Uterus (tissue), 4 donors: ENCODE data around the gene PCGF1. TPM values are rescaled to one million over a fixed set of nuclear protein-coding genes. Genes with fewer than 3 reads are reported as not detected.
A peak's percentile ranks its signal among the peaks of the same experiment; 100 is the strongest.
"Not testable (repeated sequence)": the region's sequence is repeated elsewhere in the genome, so short reads cannot be mapped to it uniquely, and the experiment has no call there.

Experiments used
- DNase-seq, 2 donors: peaks; one replicate each; pipeline ENCODE4 v3.0.0-alpha.2; 2019 to 2020
- H3K27ac ChIP-seq, 2 donors: fragments of 200-600 bp; sonication (generic); 1 replicate in 1 of 2; 2 replicates in 1 of 2; pipeline ENCODE4 v1.5.1; 2016 to 2018
- H3K27me3 ChIP-seq, 2 donors: fragments of 200-600 bp; sonication (generic); one replicate each; pipeline ENCODE4 v1.5.1; 2018 to 2019; ENCODE audit warnings: control low read depth in 1 of 2
- H3K36me3 ChIP-seq, 2 donors: fragments of 200-600 bp; sonication (generic); one replicate each; pipeline ENCODE4 v1.5.1; 2019; ENCODE audit warnings: control low read depth in 1 of 2
- H3K4me1 ChIP-seq, 2 donors: fragments of 200-600 bp; sonication (generic); one replicate each; pipeline ENCODE4 v1.5.1; 2018 to 2019; ENCODE audit warnings: control low read depth in 1 of 2
- H3K4me3 ChIP-seq, 2 donors: fragments of 200-600 bp; sonication (generic); 1 replicate in 1 of 2; 2 replicates in 1 of 2; pipeline ENCODE4 v1.5.1; 2018 to 2019; ENCODE audit warnings: mild to moderate bottlenecking in 1 of 2
- H3K9me3 ChIP-seq, 2 donors: fragments of 200-600 bp; sonication (generic); one replicate each; pipeline ENCODE4 v1.5.1; 2019; ENCODE audit warnings: control low read depth in 1 of 2
- POLR2A ChIP-seq, 2 donors: fragments of 450-650 bp; IDR thresholded peaks; one replicate each; pipeline ENCODE4 v1.6.1; 2016; ENCODE audit warnings: antibody characterized with exemption in 2 of 2, mild to moderate bottlenecking in 1 of 2, moderate library complexity in 1 of 2
- intact Hi-C: fragments of 100-400 bp; cut with DNase I; formaldehyde crosslinking; loops from one replicate; pipeline ENCODE4 v1.15.1; 2023; ENCODE audit warnings: low total_unique reads
- total RNA-seq, 4 donors: library from RNA; depleted of rRNA in 3 of 4; stranded (reverse); fragments of >200 nt in 3 of 4; gene quantifications; one replicate each; pipeline versions ENCODE4 v1.1.0 to v1.2.4, GENCODE V29; 2014 to 2023
- TF ChIP-seq, protein P1 (sequence below), 4 experiments: fragments of 200-600 bp in 2 of 4; fragments of 450-650 bp in 2 of 4; sonication (generic) in 2 of 4; IDR thresholded peaks; one replicate each; pipeline ENCODE4 v1.5.1; 2016 to 2019; ENCODE audit warnings: antibody characterized with exemption in 4 of 4, mild to moderate bottlenecking in 2 of 4, moderate library complexity in 1 of 4
- donor health status: DM: yes; HTN: yes; CAD: no.

The PCGF1 gene
- total RNA-seq, 4 donors from 2014 or later = 2.9 to 11.3 (median 9.7) TPM

DNA sequence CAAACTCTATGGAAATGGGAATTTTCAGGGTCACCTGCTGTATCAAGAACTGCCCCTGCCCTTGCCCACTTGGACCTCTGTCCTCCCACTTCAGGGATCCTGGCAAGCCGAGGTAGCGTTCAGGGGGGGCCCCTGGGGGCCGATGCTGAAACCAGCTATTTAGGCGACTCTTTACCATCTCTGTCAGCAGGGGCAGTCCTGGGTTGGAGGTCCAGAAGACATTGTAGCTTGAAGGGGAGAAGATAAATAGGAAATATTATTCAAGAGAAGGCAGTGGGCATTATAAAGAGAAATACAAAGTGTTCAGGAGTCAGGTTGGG lies 44.7 kb downstream of the PCGF1 start:
- intact Hi-C loops = no loop called here
- H3K9me3 ChIP-seq = no peaks in the 10 kb centered on the region
- peaks cover 4 to 7% of the 10 kb centered on the region in 2 donors for H3K4me1 ChIP-seq
- no peak overlapping the region for H3K27ac ChIP-seq
- TF ChIP-seq, protein P1, sequence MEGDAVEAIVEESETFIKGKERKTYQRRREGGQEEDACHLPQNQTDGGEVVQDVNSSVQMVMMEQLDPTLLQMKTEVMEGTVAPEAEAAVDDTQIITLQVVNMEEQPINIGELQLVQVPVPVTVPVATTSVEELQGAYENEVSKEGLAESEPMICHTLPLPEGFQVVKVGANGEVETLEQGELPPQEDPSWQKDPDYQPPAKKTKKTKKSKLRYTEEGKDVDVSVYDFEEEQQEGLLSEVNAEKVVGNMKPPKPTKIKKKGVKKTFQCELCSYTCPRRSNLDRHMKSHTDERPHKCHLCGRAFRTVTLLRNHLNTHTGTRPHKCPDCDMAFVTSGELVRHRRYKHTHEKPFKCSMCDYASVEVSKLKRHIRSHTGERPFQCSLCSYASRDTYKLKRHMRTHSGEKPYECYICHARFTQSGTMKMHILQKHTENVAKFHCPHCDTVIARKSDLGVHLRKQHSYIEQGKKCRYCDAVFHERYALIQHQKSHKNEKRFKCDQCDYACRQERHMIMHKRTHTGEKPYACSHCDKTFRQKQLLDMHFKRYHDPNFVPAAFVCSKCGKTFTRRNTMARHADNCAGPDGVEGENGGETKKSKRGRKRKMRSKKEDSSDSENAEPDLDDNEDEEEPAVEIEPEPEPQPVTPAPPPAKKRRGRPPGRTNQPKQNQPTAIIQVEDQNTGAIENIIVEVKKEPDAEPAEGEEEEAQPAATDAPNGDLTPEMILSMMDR (IDR thresholded peaks at IDR 0.05) = no peak
- no peak for TF ChIP-seq POLR2A (IDR thresholded peaks at IDR 0.05)
- H3K36me3 ChIP-seq = no peaks in the 10 kb centered on the region
- no peak overlapping the region for H3K4me3 ChIP-seq
- no peak for DNase-seq
- no peaks in the 10 kb centered on the region for H3K27me3 ChIP-seq

DNA sequence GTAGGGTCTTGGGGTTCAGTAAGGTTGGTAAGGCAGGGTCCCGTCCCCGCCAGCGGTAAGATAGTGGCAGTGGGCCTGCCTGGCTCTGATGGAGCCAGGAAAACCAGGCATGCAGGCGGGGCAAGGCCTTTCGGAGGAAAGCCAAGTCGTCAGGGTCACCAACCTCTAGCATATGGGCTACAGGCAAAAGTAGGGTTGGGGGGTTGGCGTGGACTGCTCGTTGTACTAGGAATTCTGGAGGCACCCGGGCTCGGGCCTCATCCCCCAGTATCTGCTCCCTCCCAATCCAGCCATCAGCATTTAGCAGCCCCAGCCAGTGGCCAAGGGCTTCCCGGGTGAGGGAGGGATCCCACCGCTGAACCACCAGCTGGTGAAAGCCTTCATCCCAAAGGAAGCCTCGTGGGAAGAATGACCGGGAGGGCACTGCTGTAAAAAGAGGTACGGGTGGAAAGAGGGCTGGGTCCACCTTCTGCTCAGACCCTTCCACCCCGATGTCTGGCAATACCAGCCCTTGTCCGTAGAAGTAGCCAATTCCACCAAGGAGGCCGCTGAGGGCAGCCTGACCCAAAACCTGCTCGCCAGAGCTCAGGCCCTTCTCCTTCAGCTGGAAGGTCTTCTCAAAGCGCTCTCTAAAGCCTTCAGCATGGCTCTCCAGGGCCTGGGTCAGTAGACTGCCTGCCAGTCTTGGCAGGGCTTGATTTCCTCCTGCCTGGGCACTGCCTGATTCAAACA lies 45.3 kb downstream of the PCGF1 start:
- H3K27ac ChIP-seq = no peak overlapping the region
- no peak for TF ChIP-seq POLR2A (IDR thresholded peaks at IDR 0.05)
- TF ChIP-seq, protein P1 (IDR thresholded peaks at IDR 0.05) = no peak
- no peak overlapping the region for H3K4me3 ChIP-seq
- DNase-seq = no peak
- intact Hi-C loops = no loop called here
- no peaks in the 10 kb centered on the region for H3K36me3 ChIP-seq
- no peaks in the 10 kb centered on the region for H3K27me3 ChIP-seq
- peaks cover 4 to 8% of the 10 kb centered on the region in 2 donors for H3K4me1 ChIP-seq
- no peaks in the 10 kb centered on the region for H3K9me3 ChIP-seq

DNA sequence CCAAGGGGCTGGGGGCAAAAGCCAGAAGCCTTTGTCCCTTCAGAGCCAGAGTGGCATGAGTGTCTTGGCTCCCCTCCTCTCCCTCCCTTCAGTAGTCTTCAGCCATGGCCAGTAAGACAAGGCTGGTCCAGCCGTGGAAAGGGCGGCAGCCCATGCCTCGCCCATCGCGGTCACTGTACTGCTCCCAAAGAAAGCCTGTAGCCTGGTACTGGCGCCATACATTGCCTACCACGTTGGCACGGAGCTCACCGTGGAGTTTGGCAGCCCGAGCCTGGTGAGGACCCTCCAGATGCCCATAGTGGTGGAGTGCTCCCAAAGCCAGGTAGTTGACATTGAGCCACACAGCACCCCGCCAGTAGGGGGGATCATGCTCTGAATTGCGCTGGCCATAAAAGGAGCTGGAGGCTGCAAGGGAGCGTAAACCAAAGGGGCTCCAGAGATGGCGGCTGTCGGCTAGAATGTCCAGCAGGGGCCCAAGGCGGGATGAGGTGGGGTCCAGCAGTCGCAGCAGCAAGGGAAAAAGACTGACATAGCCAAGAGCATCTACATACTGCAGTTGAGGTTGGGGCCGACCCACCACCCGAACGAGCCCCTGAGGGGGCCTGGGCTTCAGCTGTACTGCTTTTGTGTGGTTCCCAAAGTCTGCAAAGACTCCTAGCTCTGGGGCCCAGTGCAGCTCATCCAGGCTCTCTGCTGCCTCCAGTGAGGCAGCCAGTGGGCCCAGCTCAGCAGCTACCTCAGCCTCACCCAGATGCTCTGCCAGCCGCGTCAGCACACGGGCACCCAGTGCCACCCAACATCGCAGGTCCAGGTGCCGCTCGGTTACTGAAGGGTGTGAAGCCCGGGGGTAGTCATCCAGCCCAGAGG lies 46.1 kb downstream of the PCGF1 start:
- intact Hi-C loops = no loop called here
- Histone ChIP-seq H3K9me3 (no peaks in the 10 kb centered on the region), H3K36me3 (no peaks in the 10 kb centered on the region), H3K4me1 (peaks cover 7 to 16% of the 10 kb centered on the region in 2 donors), H3K4me3 (no peak overlapping the region), H3K27ac (no peak overlapping the region), H3K27me3 (no peaks in the 10 kb centered on the region)
- no peak for DNase-seq
- TF ChIP-seq, protein P1 (IDR thresholded peaks at IDR 0.05) = no peak
- TF ChIP-seq POLR2A (IDR thresholded peaks at IDR 0.05) = no peak

DNA sequence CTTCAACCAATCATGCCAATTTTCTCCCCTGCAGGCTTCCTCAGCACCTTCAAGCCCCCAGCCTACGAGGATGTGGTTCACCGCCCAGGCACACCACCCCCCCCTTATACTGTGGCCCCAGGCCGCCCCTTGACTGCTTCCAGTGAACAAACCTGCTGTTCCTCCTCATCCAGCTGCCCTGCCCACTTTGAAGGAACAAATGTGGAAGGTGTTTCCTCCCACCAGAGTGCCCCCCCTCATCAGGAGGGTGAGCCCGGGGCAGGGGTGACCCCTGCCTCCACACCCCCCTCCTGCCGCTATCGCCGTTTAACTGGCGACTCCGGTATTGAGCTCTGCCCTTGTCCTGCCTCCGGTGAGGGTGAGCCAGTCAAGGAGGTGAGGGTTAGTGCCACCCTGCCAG lies 47.3 kb downstream of the PCGF1 start:
- DNase-seq, H3K9me3 ChIP-seq, H3K27ac ChIP-seq, H3K36me3 ChIP-seq, H3K4me3 ChIP-seq, intact Hi-C loops, H3K27me3 ChIP-seq: not testable (repeated sequence)
- H3K4me1 ChIP-seq = peaks cover 7 to 24% of the 10 kb centered on the region in 2 donors

DNA sequence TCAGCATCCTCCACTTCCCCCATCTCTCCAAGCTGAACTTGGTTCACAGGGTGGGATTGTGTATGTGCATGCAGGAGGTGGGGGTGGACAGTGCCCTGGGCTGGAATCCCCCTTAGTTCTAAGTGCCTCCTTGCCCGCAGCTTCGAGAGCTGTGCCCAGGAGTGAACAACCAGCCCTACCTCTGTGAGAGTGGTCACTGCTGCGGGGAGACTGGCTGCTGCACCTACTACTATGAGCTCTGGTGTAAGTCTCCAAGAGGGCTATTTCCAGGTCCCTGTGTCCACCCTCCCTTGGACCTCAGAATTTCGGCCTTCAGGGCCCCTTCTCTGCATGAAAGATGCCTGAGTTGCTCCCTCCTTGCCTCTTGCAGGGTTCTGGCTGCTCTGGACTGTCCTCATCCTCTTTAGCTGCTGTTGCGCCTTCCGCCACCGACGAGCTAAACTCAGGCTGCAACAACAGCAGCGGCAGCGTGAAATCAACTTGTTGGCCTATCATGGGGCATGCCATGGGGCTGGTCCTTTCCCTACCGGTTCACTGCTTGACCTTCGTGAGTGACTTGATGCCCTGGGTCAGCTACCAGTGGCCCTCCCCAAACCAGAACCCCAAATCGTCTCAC lies 47.9 kb downstream of the PCGF1 start:
- H3K27ac ChIP-seq, H3K36me3 ChIP-seq, H3K27me3 ChIP-seq, intact Hi-C loops, H3K4me3 ChIP-seq, DNase-seq, H3K9me3 ChIP-seq: not testable (repeated sequence)
- H3K4me1 ChIP-seq = peaks cover 7 to 25% of the 10 kb centered on the region in 2 donors

DNA sequence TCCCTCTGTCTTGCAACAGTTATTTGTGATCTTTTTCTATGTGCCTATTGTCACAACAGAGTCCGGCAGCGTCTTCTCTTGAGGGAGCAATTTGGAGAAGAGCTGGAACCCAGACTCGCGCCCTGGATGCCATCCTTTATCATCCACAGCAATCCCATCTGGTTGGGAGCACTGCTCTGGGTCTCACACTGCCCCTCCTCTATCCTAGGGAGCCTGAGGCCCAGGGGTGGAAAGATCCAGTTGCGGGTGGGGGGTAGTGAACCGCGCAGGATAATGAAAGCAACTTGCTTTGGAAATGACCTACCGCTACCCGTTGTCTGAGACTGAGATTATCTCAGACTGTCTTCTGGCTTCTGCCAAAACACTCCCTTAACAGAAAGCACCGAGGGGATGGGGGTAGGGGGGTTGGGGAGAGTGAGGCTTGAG lies 48.5 kb downstream of the PCGF1 start:
- intact Hi-C loops = no loop called here
- Histone ChIP-seq H3K9me3 (no peaks in the 10 kb centered on the region), H3K36me3 (no peaks in the 10 kb centered on the region), H3K27ac (peak overlapping the region; percentile 68 to 79), H3K27me3 (no peaks in the 10 kb centered on the region), H3K4me1 (peaks cover 3 to 19% of the 10 kb centered on the region in 2 donors), H3K4me3 (peak overlapping the region; percentile 66 to 70)
- no peak for DNase-seq
- no peak for TF ChIP-seq POLR2A (IDR thresholded peaks at IDR 0.05)
- TF ChIP-seq, protein P1 (IDR thresholded peaks at IDR 0.05) = no peak
